ENCODE data around the gene HNRNPA3. TPM values are rescaled to one million over a fixed set of nuclear protein-coding genes. Genes with fewer than 3 reads are reported as not detected.

The HNRNPA3 gene
- polyA plus RNA-seq, 1 donor: 304 TPM

GRCh38 chr2:177231270-177231669 lies 18.7 kb downstream of the HNRNPA3 start:
- Histone ChIP-seq H3K36me3 (ENCODE audit: control insufficient read depth, insufficient read depth, low read length) (peaks cover 52% of the 10 kb centered on the region), H3K4me3 (ENCODE audit: low read length) (no peak overlapping the region), H3K9me3 (ENCODE audit: control insufficient read depth, low read depth, low read length) (no peaks in the 10 kb centered on the region), H3K4me1 (ENCODE audit: control insufficient read depth, insufficient read depth, low read length) (no peaks in the 10 kb centered on the region), H3K27me3 (ENCODE audit: control insufficient read depth, insufficient read depth, low read length) (no peaks in the 10 kb centered on the region), H3K27ac (ENCODE audit: low read length) (no peak overlapping the region)
- DNase-seq: no peak
- WGBS (ENCODE audit: insufficient coverage, low lambda C conversion rate): no CpG with 5 or more reads among the region's 3 CpGs

DNA sequence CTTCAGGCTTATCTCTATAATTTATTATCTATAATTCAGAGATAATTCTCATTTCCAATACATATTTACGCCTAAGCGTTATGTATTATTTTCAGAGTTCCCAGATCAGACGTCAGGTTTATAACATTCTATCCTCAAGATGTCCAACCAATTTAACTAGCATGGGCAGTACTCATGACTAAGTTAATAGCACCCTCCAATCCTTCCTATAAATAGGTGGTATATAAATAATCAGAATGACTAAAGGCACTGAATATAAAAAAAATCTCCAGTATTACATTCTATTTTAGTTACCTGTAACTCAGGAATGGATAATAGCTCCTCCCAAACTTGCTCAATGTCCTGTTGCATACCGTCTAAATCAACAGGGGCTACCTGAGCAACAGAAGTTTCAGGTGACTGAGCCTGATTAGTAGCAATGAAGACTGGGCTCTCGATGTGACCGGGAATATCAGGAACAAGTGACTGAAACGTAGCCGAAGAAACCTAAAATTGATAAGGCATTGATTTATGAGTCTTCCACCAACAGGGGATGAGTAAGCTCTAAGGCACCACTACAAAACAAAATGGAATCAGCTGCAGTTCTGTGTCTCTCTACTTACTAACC lies 19.6 kb downstream of the HNRNPA3 start:
- no peaks in the 10 kb centered on the region for H3K27me3 ChIP-seq (ENCODE audit: control insufficient read depth, insufficient read depth, low read length)
- H3K4me3 ChIP-seq (ENCODE audit: low read length): no peak overlapping the region
- no peak for DNase-seq
- no peaks in the 10 kb centered on the region for H3K9me3 ChIP-seq (ENCODE audit: control insufficient read depth, low read depth, low read length)
- no peak overlapping the region for H3K27ac ChIP-seq (ENCODE audit: low read length)
- peaks cover 52% of the 10 kb centered on the region for H3K36me3 ChIP-seq (ENCODE audit: control insufficient read depth, insufficient read depth, low read length)
- no peaks in the 10 kb centered on the region for H3K4me1 ChIP-seq (ENCODE audit: control insufficient read depth, insufficient read depth, low read length)
- WGBS (ENCODE audit: insufficient coverage, low lambda C conversion rate): 100% methylated on average over 1 of the region's 8 CpGs

DNA sequence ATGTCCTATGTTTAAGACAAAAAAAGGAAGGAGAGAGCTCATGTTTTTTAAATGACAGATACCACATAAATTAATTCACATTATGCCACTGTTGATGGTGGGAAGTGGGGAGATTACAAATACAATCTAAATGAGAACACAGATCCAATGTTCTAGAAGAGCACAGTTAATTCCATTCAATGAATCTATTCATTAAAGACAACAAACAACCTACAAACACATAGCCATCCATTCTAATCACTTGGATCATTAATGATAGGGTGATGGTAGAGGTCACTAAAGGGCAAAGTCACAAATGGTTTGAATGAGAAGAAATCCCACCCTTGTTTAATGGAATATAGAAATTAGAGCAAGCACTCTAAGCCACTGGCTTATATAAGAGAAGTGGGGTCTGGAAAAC lies 21.7 kb downstream of the HNRNPA3 start:
- DNase-seq: no peak
- Histone ChIP-seq H3K27ac (ENCODE audit: low read length) (no peak overlapping the region), H3K9me3 (ENCODE audit: control insufficient read depth, low read depth, low read length) (no peaks in the 10 kb centered on the region), H3K27me3 (ENCODE audit: control insufficient read depth, insufficient read depth, low read length) (no peaks in the 10 kb centered on the region), H3K4me3 (ENCODE audit: low read length) (no peak overlapping the region), H3K36me3 (ENCODE audit: control insufficient read depth, insufficient read depth, low read length) (peaks cover 45% of the 10 kb centered on the region), H3K4me1 (ENCODE audit: control insufficient read depth, insufficient read depth, low read length) (peaks cover 6% of the 10 kb centered on the region)

DNA sequence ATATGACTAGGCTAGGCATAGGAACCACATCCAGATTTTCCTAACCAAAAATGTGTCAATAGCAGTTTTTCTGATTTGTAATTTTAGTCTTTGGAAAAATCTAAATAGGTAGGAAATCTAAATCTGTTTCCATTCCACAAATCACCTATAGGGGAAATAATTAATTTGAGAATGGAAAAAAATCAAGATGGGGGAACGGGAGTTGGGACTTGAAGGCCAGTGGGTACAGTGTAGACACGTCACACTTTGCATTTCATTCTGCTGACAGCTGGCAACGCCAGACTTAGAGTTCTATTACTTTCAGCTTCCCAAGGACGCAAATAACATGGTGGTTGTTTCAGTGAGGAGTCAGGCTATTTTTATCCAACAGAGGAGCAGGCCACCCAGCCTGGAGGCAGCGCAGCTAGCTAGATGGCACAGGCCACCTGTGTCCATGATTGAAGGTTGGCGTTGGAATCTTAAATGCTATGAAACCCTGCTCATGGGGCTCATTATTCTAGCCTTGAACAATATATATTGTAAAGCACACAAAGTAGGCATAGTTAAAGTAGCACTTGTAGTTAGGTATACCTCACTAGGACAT lies 23.4 kb downstream of the HNRNPA3 start:
- Histone ChIP-seq H3K27me3 (ENCODE audit: control insufficient read depth, insufficient read depth, low read length) (no peaks in the 10 kb centered on the region), H3K36me3 (ENCODE audit: control insufficient read depth, insufficient read depth, low read length) (peaks cover 34% of the 10 kb centered on the region), H3K4me3 (ENCODE audit: low read length) (no peak overlapping the region), H3K4me1 (ENCODE audit: control insufficient read depth, insufficient read depth, low read length) (peaks cover 17% of the 10 kb centered on the region), H3K27ac (ENCODE audit: low read length) (no peak overlapping the region), H3K9me3 (ENCODE audit: control insufficient read depth, low read depth, low read length) (no peaks in the 10 kb centered on the region)
- DNase-seq: no peak
- WGBS (ENCODE audit: insufficient coverage, low lambda C conversion rate): no CpG with 5 or more reads among the region's 6 CpGs

GRCh38 chr2:177237932-177238331 lies 25.3 kb downstream of the HNRNPA3 start:
- Histone ChIP-seq H3K27ac (ENCODE audit: low read length) (peak overlapping the region; percentile 8), H3K9me3 (ENCODE audit: control insufficient read depth, low read depth, low read length) (no peaks in the 10 kb centered on the region), H3K27me3 (ENCODE audit: control insufficient read depth, insufficient read depth, low read length) (no peaks in the 10 kb centered on the region), H3K36me3 (ENCODE audit: control insufficient read depth, insufficient read depth, low read length) (peaks cover 16% of the 10 kb centered on the region), H3K4me3 (ENCODE audit: low read length) (no peak overlapping the region), H3K4me1 (ENCODE audit: control insufficient read depth, insufficient read depth, low read length) (peaks cover 36% of the 10 kb centered on the region)
- WGBS (ENCODE audit: insufficient coverage, low lambda C conversion rate): no CpG with 5 or more reads among the region's 2 CpGs
- DNase-seq: peak; percentile 43 to 74

GRCh38 chr2:177239053-177239452 lies 26.5 kb downstream of the HNRNPA3 start:
- Histone ChIP-seq H3K9me3 (ENCODE audit: control insufficient read depth, low read depth, low read length) (no peaks in the 10 kb centered on the region), H3K27ac (ENCODE audit: low read length) (peak overlapping the region; percentile 9), H3K27me3 (ENCODE audit: control insufficient read depth, insufficient read depth, low read length) (no peaks in the 10 kb centered on the region), H3K36me3 (ENCODE audit: control insufficient read depth, insufficient read depth, low read length) (peaks cover 9% of the 10 kb centered on the region), H3K4me1 (ENCODE audit: control insufficient read depth, insufficient read depth, low read length) (peaks cover 42% of the 10 kb centered on the region), H3K4me3 (ENCODE audit: low read length) (no peak overlapping the region)
- no peak for DNase-seq
- WGBS (ENCODE audit: insufficient coverage, low lambda C conversion rate): no CpG with 5 or more reads among the region's 6 CpGs

DNA sequence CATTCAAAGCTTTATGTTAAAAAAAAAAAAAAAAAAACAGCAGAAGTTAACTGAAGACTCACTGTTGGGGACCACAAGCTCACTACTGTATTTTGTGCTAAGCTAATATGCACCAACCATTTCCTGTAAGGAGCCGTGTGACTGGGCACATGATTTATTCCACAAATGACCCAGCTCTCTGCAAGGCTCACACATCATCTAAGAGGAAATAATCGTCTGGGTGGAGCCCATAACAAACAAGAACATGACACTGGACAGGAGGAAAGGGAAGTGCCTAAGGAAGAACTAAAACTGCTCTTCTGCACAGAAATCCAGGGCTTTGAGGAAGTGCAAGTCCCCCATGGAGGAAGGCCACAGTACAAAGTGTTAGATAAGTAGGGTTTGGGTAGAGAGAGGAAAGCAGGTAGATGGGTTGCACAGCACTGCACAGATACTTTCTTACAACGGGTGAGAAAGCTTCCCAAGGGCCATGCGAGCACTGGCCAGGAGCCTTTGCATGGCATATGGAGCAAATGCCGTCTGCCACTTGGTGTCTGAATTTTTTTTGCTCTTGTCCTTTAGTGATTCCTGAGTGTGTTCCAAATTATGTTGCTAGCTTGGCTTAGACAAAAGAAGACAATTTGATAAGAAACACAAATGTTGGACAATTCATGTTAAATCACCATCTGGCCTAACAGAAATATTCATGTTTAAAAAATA lies 27.5 kb downstream of the HNRNPA3 start:
- Histone ChIP-seq H3K9me3 (ENCODE audit: control insufficient read depth, low read depth, low read length) (no peaks in the 10 kb centered on the region), H3K4me1 (ENCODE audit: control insufficient read depth, insufficient read depth, low read length) (peaks cover 42% of the 10 kb centered on the region), H3K27me3 (ENCODE audit: control insufficient read depth, insufficient read depth, low read length) (no peaks in the 10 kb centered on the region), H3K27ac (ENCODE audit: low read length) (peak overlapping the region; percentile 81), H3K36me3 (ENCODE audit: control insufficient read depth, insufficient read depth, low read length) (peaks cover 9% of the 10 kb centered on the region), H3K4me3 (ENCODE audit: low read length) (no peak overlapping the region)
- peak; percentile 77 to 88 for DNase-seq
- WGBS (ENCODE audit: insufficient coverage, low lambda C conversion rate): no CpG with 5 or more reads among the region's 5 CpGs

DNA sequence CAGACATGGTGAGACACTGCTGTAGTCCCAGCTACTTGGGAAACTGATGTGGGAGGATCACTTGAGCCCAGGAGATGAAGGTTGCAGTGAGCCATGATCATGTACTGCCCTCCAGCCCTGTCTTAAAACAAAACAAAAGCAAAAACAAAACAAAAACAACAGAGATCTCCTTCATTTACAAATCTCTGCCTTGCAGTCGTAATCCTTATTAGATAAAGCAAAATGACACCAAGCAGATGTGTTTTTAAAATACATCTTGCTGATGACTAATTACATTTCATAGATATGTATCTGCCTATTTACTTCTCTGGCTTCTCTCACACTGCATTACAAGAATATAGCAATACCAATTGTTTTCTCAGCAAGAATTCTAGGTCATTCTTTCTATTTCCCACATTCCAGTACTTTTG lies 29.1 kb downstream of the HNRNPA3 start:
- DNase-seq: no peak
- Histone ChIP-seq H3K4me3 (ENCODE audit: low read length) (no peak overlapping the region), H3K27ac (ENCODE audit: low read length) (peak overlapping the region; percentile 81), H3K4me1 (ENCODE audit: control insufficient read depth, insufficient read depth, low read length) (peaks cover 47% of the 10 kb centered on the region), H3K36me3 (ENCODE audit: control insufficient read depth, insufficient read depth, low read length) (peaks cover 3% of the 10 kb centered on the region), H3K27me3 (ENCODE audit: control insufficient read depth, insufficient read depth, low read length) (no peaks in the 10 kb centered on the region), H3K9me3 (ENCODE audit: control insufficient read depth, low read depth, low read length) (no peaks in the 10 kb centered on the region)
- WGBS (ENCODE audit: insufficient coverage, low lambda C conversion rate): no CpG with 5 or more reads among the region's 1 CpG

DNA sequence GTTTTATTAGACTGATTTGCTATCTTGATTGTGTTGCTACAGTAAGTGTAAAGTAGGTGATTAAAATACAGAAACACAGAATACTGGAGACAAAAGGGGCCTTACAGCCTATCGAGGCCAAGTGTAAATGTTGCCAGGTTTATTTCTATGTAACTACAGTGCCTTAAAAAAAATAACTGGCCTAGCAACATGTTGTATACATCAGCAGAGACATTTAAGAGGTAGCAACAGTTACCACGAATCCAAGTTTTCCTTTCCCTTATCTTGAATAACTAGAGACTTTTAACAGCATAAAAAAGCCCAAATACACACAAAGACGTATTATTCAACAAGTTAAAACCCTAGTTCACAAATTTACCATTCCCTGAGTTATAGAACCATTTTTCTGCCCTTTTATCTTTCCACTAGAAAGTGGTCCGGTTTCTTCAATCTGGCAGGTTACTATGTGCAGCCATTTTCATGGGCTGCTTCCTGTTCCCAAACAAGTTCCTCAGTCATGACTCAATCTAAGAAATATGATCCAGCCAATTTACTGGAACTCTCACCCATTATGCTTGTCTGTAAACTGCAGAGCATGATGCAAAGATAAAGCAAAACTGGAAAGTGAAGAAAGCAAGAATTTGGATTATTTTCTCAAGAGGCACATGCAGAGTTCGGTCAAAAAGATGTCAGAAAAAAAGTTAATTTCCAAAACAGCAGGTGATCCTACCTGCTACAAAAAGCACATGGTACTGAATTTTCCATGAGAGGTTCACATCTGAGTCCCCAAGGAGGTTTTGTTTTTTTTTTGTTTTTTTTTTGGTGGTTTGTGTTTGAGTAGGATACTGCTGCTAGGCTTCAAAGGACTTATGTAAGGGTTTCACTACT lies 29.8 kb downstream of the HNRNPA3 start:
- 51% methylated on average over 3 of the region's 5 CpGs for WGBS (ENCODE audit: insufficient coverage, low lambda C conversion rate)
- Histone ChIP-seq H3K36me3 (ENCODE audit: control insufficient read depth, insufficient read depth, low read length) (peaks cover 3% of the 10 kb centered on the region), H3K27me3 (ENCODE audit: control insufficient read depth, insufficient read depth, low read length) (no peaks in the 10 kb centered on the region), H3K9me3 (ENCODE audit: control insufficient read depth, low read depth, low read length) (no peaks in the 10 kb centered on the region), H3K4me3 (ENCODE audit: low read length) (no peak overlapping the region), H3K27ac (ENCODE audit: low read length) (peak overlapping the region; percentile 81), H3K4me1 (ENCODE audit: control insufficient read depth, insufficient read depth, low read length) (peaks cover 47% of the 10 kb centered on the region)
- peak; percentile 56 to 69 for DNase-seq

DNA sequence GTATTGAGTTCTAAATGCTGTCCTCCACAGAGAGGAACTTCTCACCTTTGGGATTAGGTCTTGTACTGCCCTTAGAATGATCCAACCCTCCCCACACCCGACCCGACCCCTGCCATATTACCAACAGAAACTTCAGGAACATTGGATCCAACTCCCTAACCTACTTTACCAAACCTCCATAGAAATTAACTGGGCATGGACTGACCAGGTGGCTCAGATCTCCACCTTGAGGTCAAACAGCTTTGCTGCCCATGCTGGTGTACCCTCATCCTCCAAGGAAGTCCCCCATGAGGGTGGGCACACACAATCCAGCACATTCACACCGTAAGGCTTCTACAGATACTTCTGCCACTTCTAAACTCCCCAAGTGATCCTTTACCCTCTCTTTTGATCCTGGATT lies 30.5 kb downstream of the HNRNPA3 start:
- peak overlapping the region; percentile 81 for H3K27ac ChIP-seq (ENCODE audit: low read length)
- WGBS (ENCODE audit: insufficient coverage, low lambda C conversion rate): no CpG with 5 or more reads among the region's 3 CpGs
- DNase-seq: no peak
- H3K4me1 ChIP-seq (ENCODE audit: control insufficient read depth, insufficient read depth, low read length): peaks cover 52% of the 10 kb centered on the region
- H3K9me3 ChIP-seq (ENCODE audit: control insufficient read depth, low read depth, low read length): no peaks in the 10 kb centered on the region
- no peak overlapping the region for H3K4me3 ChIP-seq (ENCODE audit: low read length)
- peaks cover 3% of the 10 kb centered on the region for H3K36me3 ChIP-seq (ENCODE audit: control insufficient read depth, insufficient read depth, low read length)
- H3K27me3 ChIP-seq (ENCODE audit: control insufficient read depth, insufficient read depth, low read length): no peaks in the 10 kb centered on the region
